Measurements from ENCODE around the gene PIK3R1. TPM values are rescaled to one million over a fixed set of nuclear protein-coding genes. Genes with fewer than 3 reads are reported as not detected.

PIK3R1 gene
- total RNA-seq, 1 experiment from 2014 or later = 18.9 TPM

GRCh38 chr5:68285075-68285840 lies 69.7 kb downstream of the PIK3R1 start:
- no peak for DNase-seq (ENCODE audit: low spot score)
- in situ Hi-C loops (cut with HindIII; ENCODE audit: low sequenced_read_pairs) = no loop called here

- DNase-seq (ENCODE audit: low spot score) = peak; percentile 84
- in situ Hi-C loops (cut with HindIII; ENCODE audit: low sequenced_read_pairs) = no loop called here
These were observed 70.5 kb downstream of the PIK3R1 start for GRCh38 chr5:68285851-68286611.

DNA sequence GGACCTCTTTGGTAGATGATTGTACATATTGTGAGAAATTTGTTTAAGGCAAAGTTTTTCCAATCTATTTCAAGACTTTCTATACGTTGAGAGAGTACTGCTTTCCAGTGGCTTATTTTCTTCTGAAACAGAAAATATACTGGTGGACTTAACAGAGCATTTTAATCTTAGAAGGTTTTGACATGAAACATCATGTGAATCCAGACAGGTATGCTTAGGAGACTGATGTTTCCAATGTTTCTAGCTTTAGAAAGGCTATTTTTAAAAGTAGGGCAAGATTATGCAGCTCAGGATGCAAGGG lies 71.0 kb downstream of the PIK3R1 start:
- DNase-seq (ENCODE audit: low spot score) = no peak
- in situ Hi-C loops (cut with HindIII; ENCODE audit: low sequenced_read_pairs) = no loop called here

- in situ Hi-C loops (cut with HindIII; ENCODE audit: low sequenced_read_pairs) = no loop called here
- no peak for DNase-seq (ENCODE audit: low spot score)
These were observed 72.0 kb downstream of the PIK3R1 start for GRCh38 chr5:68287631-68287975.

- DNase-seq (ENCODE audit: low spot score) = peak; percentile 78
- in situ Hi-C loops (cut with HindIII; ENCODE audit: low sequenced_read_pairs) = no loop called here
These were observed 72.6 kb downstream of the PIK3R1 start for GRCh38 chr5:68287976-68288706.

DNA sequence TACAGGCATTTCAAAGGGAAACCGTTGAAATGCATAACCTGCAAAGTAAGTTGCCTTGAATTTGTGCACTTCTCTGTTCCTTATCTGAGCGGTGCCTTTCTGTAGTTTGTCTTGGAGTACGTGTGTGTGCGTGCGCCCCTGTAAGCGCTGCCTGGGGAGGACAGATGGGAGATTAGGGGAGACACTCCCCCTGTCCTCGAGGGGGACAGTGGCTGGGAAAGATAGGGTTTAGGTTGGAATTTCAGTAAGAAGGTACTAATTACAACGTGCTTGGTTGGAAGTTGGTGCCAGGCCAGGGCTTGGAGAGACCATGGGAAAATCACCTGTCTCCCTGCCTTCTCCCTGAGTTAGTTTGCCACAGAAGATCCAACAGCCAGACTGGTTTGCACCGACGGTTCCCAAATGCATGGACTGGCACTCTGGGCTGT lies 73.2 kb downstream of the PIK3R1 start:
- in situ Hi-C loops (cut with HindIII; ENCODE audit: low sequenced_read_pairs) = no loop called here
- DNase-seq (ENCODE audit: low spot score) = peak; percentile 65

- DNase-seq (ENCODE audit: low spot score) = no peak
- in situ Hi-C loops (cut with HindIII; ENCODE audit: low sequenced_read_pairs) = no loop called here
These were observed 73.9 kb downstream of the PIK3R1 start for GRCh38 chr5:68289498-68289897.

GRCh38 chr5:68290260-68290674 lies 74.7 kb downstream of the PIK3R1 start:
- in situ Hi-C loops (cut with HindIII; ENCODE audit: low sequenced_read_pairs) = no loop called here
- peak; percentile 83 for DNase-seq (ENCODE audit: low spot score)

DNA sequence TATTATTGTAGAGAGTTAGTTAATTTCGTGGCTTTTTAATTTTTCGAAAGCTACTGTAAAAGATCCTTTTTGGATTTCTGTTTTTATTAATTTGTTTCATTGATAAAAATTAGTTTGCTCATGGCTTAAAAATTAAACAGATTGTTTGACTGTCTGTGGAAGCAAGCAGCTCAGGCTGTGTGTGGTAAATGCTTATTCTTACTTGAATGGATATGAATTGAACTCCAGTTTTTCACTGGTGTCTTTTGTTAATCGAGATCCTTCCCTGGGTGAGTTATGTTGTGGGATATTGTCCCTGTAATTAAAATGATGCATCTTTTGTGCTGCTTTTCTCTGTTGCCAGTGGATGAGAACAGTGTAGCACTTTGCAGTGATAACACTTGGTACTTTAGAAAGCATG lies 75.3 kb downstream of the PIK3R1 start:
- in situ Hi-C loops (cut with HindIII; ENCODE audit: low sequenced_read_pairs) = no loop called here
- DNase-seq (ENCODE audit: low spot score) = peak; percentile 41

GRCh38 chr5:68292316-68292715 lies 76.8 kb downstream of the PIK3R1 start:
- DNase-seq (ENCODE audit: low spot score) = no peak
- in situ Hi-C loops (cut with HindIII; ENCODE audit: low sequenced_read_pairs) = no loop called here

GRCh38 chr5:68295772-68296171 lies 80.2 kb downstream of the PIK3R1 start:
- in situ Hi-C loops (cut with HindIII; ENCODE audit: low sequenced_read_pairs) = no loop called here

GRCh38 chr5:68296895-68297294 lies 81.3 kb downstream of the PIK3R1 start:
- DNase-seq (ENCODE audit: low spot score) = no peak
- in situ Hi-C loops (cut with HindIII; ENCODE audit: low sequenced_read_pairs) = no loop called here

More at GRCh38 chr5:68295772-68296171, 80.2 kb downstream of the PIK3R1 start:
- DNase-seq (ENCODE audit: low spot score) = no peak

DNA sequence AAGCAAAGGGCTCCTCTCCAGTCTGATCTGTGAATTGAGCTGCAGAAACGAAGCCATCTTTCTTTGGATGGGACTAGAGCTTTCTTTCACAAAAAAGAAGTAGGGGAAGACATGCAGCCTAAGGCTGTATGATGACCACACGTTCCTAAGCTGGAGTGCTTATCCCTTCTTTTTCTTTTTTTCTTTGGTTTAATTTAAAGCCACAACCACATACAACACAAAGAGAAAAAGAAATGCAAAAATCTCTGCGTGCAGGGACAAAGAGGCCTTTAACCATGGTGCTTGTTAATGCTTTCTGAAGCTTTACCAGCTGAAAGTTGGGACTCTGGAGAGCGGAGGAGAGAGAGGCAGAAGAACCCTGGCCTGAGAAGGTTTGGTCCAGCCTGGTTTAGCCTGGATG lies 82.1 kb downstream of the PIK3R1 start:
- in situ Hi-C loops (cut with HindIII; ENCODE audit: low sequenced_read_pairs) = no loop called here
- no peak for DNase-seq (ENCODE audit: low spot score)

GRCh38 chr5:68298479-68298878 lies 82.9 kb downstream of the PIK3R1 start:
- in situ Hi-C loops (cut with HindIII; ENCODE audit: low sequenced_read_pairs) = no loop called here
- DNase-seq (ENCODE audit: low spot score) = no peak

DNA sequence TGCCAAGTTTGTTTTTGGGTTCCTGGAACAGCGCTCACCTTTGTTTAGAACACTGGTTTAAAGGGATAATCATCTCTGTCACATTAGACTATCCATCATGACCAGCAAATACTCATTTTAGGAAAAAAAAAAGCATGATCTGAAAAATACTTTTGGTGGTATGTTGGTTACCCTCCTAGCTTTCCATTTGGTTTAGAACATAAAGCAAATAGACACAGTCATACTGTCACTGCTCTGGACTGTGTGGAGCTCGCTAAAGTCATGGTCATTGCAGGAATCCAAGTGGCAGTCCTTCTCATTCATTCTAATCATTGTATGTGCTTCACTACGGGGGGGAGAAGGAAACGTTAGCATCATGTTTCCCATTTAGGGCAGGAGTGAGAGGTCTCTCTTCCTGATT lies 83.5 kb downstream of the PIK3R1 start:
- DNase-seq (ENCODE audit: low spot score) = no peak
- in situ Hi-C loops (cut with HindIII; ENCODE audit: low sequenced_read_pairs) = no loop called here

DNA sequence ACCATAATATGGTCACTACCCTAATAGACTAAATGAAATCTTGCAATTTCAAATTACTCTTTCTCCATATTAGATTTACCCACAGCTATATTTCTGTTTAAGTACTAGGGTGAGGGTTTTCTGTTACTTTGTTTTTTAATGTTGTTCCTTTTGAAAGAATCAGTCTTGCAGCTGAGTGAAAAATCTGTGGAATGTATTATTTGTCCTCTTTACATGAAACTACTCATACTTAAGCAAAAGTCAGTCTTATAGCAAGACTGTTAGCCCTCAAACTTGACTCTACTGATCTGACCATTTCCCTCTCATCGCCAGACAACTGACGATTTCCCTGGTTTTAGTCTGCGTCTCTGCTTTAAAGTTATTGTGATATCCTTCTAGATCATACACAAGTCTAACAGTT lies 84.0 kb downstream of the PIK3R1 start:
- no peak for DNase-seq (ENCODE audit: low spot score)

DNA sequence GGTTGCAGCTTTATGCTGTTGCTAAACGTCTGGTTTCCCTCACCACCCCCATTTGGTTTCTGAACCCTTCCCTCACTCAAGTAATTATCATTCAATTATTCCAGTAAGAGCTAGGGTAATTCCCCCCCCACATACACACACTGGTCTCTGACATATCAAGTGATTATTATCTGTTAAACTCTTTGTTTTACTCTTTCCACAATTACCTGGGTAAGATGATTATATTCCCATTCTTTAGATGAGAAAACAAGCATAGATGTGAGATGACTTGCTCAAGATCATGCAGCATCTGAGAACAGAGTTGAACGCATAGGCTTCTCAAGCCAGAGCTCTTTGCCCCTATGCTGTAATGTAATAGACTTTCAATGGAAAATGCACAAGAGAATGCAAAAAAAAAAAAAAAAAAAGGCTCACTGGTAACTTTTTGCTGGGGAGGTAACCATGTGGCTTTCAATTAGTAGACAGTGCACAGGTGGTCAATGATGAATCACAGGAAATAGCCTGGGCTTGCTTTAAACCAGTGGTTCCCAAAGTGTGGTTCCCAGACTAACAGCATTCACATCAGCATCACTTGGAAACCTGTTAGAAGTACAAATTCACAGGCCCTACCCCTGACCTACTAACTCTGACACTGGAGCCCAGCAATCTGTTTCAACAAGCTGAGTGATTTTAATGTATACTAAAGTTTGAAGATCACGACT lies 87.6 kb downstream of the PIK3R1 start:
- in situ Hi-C loops (cut with HindIII; ENCODE audit: low sequenced_read_pairs) = no loop called here
- no peak for DNase-seq (ENCODE audit: low spot score)

More for the DNA sequence above, 84.0 kb downstream of the PIK3R1 start:
- in situ Hi-C loops (cut with HindIII; ENCODE audit: low sequenced_read_pairs) = no loop called here

DNA sequence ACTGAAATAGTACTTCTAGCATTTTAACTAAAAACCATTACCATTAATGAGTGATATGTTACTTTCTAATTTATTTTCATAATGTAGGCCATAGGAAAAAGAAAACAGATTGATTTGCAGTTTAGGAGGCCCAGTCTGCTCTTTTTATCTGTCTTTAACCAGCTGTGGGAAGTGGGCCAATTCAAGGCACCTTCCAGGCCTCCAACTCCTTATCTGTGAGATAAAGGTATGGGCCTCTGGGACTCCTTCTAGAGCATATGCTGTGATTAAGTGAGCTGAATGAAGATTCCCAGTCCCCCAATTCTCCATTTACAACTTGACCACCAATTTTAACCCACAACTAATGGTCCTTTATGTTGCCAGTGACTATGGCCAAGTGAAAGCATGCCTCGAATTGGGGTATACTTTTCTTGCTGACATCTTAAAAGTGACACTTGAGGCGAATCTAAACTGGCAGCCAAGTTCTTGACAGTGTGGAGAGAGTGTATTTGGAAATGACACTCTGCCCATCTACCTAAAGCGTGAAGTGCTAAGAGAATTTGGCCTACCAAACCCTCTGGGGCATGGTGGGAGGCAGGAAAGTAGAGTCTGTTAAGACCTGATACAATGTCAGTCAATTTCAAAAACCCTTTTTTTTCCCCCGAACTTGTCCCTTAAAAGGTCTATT lies 88.3 kb downstream of the PIK3R1 start:
- DNase-seq (ENCODE audit: low spot score) = no peak
- in situ Hi-C loops (cut with HindIII; ENCODE audit: low sequenced_read_pairs) = no loop called here

DNA sequence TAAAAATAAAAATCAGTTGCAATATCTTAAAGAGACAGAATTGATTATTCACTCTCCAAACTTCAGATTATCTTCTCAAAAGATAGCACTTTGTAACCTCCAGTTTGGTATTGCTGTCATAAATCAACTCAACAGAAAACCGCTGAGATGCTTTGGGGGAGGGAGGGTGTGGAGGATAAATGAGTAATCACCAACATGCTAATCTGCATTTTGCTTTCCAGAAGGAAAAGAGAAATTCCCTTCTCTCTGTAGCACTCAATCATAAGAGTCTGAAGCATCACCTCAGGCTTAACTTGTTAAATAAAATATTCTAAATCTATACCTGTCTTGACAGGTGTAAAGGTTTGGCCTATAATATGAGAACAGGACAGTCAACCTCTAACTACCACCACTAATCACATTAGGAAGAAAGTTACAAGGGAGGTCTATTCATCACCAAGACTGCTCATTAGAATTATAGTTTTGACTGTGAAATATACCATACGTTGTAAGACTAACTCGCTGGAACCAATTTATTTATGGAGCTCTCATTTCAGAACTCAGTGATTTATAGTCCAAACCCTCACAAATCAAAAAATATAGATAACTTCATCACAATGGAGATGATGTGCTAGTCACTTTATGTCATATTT lies 89.0 kb downstream of the PIK3R1 start:
- in situ Hi-C loops (cut with HindIII; ENCODE audit: low sequenced_read_pairs) = no loop called here
- no peak for DNase-seq (ENCODE audit: low spot score)
